Pancreas (tissue), 10 donors: Measurements from ENCODE around the gene FOXF2. TPM values are rescaled to one million over a fixed set of nuclear protein-coding genes. Genes with fewer than 3 reads are reported as not detected.

Experiments used
- ATAC-seq, 4 donors: fragments of 200-7000 bp; cut with Tn5 transposase; one replicate each; pipeline versions ENCODE4 v1.8.0 to v1.9.1; 2020; ENCODE audit warnings: mild to moderate bottlenecking in 4 of 4, moderate library complexity in 4 of 4
- DNase-seq, 6 donors: peaks; one replicate each; pipeline ENCODE4 v3.0.0-alpha.2; 2020
- FAIRE-seq: peaks from 2 replicates; lab custom pipeline; 2012; peaks lifted over from hg19 to GRCh38; lab: Jason Lieb, UNC
- H3K27ac ChIP-seq, 4 donors: fragments of 200-600 bp; sonication (generic); 1 replicate in 3 of 4; 2 replicates in 1 of 4; pipeline versions ENCODE4 v1.5.0 to v1.8.0; 2020
- H3K27me3 ChIP-seq, 4 donors: fragments of 200-600 bp; one replicate each; pipeline ENCODE4 v1.8.0; 2021
- H3K36me3 ChIP-seq, 3 donors: fragments of 200-600 bp; sonication (generic) in 1 of 3; one replicate each; pipeline versions ENCODE4 v1.5.0 to v1.8.0; 2020 to 2021
- H3K4me1 ChIP-seq, 3 donors: fragments of 200-600 bp; one replicate each; pipeline ENCODE4 v1.8.0; 2021
- H3K4me3 ChIP-seq, 4 donors: fragments of 200-600 bp; sonication (generic) in 2 of 4; one replicate each; pipeline versions ENCODE4 v1.5.0 to v1.8.0; 2020 to 2021
- H3K9me3 ChIP-seq, 4 donors: fragments of 200-600 bp; one replicate each; pipeline ENCODE4 v1.8.0; 2021
- WGBS, 2 donors: extraction: QIAGEN DNeasy Blood & Tissue Kit; methylation state at CpG; one replicate each; pipeline ENCODE4 v1.1.7; 2013; 5-methylcytosine and 5-hydroxymethylcytosine counted together
- intact Hi-C, 3 donors: fragments of 100-400 bp; cut with DNase I; formaldehyde crosslinking; loops; one replicate each; pipeline versions ENCODE4 v1.11.1 to v1.14.2; 2022
- polyA plus RNA-seq, 2 donors: library from polyadenylated mRNA; stranded (reverse); fragments of 200-250 nt; gene quantifications; one replicate each; pipeline ENCODE4 v1.2.3, GENCODE V29; 2013
- total RNA-seq, 6 donors: library from RNA; stranded (reverse); fragmentation: NEBNext Ultra II Directional in 4 of 6; extraction: Animal tissue kit (Norgen Biotek cat#: 25700) in 4 of 6; gene quantifications; one replicate each; pipeline versions ENCODE4 v1.2.1 to v1.2.4, GENCODE V29; 2021 to 2023
- TF ChIP-seq, protein P1 (sequence below), 4 donors: fragments of 200-600 bp; sonication (generic) in 3 of 4; IDR thresholded peaks; one replicate each; pipeline versions ENCODE4 v1.5.0 to v1.8.0; 2021; ENCODE audit warnings: antibody characterized with exemption in 4 of 4
- donor health status: healthy with polysubstance abuse.
- donor health status: DM: no; HTN: no; CAD: no; lungs with moderate emphysema.
- donor health status: DM: no; HTN: no; CAD: no.
- donor health status: control.
- donor health status: control.
- donor health status: Bipolar disorder and iron deficiency.
- donor health status: DM: yes; HTN: yes; CAD: no.
- donor health status: DM: no; HTN: no; CAD: no.
- donor health status: DM: no; HTN: no; CAD: no.
- donor health status: DM: yes; HTN: yes; CAD: no.

The FOXF2 gene
- total and polyA plus RNA-seq, 8 donors: 0.12 to 0.90 (median 0.35) TPM

DNA sequence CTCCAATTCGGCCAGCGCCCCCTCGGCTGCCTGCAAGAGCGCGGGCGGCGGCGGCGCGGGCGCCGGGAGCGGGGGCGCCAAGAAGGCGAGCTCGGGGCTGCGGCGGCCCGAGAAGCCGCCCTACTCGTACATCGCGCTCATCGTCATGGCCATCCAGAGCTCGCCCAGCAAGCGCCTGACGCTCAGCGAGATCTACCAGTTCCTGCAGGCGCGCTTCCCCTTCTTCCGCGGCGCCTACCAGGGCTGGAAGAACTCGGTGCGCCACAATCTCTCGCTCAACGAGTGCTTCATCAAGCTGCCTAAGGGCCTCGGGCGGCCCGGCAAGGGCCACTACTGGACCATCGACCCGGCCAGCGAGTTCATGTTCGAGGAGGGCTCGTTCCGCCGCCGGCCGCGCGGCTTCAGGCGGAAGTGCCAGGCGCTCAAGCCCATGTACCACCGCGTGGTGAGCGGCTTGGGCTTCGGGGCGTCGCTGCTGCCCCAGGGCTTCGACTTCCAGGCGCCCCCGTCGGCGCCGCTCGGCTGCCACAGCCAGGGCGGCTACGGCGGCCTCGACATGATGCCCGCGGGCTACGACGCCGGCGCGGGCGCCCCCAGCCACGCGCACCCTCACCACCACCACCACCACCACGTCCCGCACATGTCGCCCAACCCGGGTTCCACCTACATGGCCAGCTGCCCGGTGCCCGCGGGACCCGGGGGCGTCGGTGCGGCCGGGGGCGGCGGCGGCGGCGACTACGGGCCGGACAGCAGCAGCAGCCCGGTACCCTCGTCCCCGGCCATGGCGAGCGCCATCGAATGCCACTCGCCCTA, 963 bp downstream of the FOXF2 start:
- H3K4me3 ChIP-seq: peak overlapping the region in 3 of 4 donors; percentile 5 to 39 (median 27)
- H3K4me1 ChIP-seq: peaks cover 0 to 4% (median 0%) of the 10 kb centered on the region in 3 donors
- TF ChIP-seq, protein P1, sequence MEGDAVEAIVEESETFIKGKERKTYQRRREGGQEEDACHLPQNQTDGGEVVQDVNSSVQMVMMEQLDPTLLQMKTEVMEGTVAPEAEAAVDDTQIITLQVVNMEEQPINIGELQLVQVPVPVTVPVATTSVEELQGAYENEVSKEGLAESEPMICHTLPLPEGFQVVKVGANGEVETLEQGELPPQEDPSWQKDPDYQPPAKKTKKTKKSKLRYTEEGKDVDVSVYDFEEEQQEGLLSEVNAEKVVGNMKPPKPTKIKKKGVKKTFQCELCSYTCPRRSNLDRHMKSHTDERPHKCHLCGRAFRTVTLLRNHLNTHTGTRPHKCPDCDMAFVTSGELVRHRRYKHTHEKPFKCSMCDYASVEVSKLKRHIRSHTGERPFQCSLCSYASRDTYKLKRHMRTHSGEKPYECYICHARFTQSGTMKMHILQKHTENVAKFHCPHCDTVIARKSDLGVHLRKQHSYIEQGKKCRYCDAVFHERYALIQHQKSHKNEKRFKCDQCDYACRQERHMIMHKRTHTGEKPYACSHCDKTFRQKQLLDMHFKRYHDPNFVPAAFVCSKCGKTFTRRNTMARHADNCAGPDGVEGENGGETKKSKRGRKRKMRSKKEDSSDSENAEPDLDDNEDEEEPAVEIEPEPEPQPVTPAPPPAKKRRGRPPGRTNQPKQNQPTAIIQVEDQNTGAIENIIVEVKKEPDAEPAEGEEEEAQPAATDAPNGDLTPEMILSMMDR (IDR thresholded peaks at IDR 0.05): no peak
- H3K36me3 ChIP-seq: no peaks in the 10 kb centered on the region
- FAIRE-seq (no peak), ATAC-seq (peak in 3 of 4 donors; percentile 17 to 53 (median 51)), DNase-seq (no peak)
- intact Hi-C loops: loop anchor here in 1 of 3 donors (10.0 kb wide), 1 partner anchor 796 kb away; no protein-coding TSS in a partner anchor
- 1% methylated on average over 92 to 106 of the region's 106 CpGs for WGBS, 2 donors
- no peak overlapping the region for H3K27ac ChIP-seq
- peaks cover 0 to 26% (median 13%) of the 10 kb centered on the region in 4 donors for H3K27me3 ChIP-seq
- no peaks in the 10 kb centered on the region for H3K9me3 ChIP-seq

DNA sequence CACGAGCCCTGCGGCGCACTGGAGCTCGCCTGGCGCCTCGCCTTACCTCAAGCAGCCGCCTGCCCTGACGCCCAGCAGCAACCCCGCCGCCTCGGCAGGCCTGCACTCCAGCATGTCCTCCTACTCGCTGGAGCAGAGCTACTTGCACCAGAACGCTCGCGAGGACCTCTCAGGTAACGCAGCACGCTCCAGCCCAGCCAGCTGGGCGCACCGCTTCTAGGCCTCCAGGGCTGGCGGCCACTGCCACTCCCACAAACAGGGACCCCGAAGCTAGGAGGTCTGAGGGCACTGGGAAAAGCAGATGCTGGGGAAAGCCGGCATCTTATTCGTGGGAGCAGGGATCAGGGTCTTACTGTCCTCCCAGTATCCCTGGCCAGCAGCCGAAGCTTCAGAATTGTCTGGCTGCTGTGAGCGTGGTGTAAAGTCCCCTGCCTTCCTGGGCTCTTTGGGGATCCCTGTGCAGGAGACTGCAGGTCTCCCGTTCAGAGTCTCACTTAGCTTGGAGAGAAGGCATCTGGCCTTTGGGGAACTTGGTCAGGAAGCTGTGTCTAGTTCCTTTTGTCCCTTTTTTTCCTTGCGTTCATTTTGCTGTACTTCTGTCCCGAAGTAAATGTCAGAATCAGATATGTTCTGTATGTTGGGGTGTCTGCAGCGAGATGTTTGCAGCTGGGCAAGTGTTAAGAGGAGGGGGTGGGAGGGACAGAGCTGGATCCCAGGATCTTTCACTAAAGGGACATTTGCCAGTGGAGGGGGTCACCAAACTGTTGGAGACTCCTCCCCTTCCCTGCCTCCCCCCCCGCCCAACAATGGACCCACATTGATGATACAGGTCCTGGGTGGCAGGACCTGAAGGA, 1.8 kb downstream of the FOXF2 start:
- no peak for DNase-seq
- no peak overlapping the region for H3K27ac ChIP-seq
- no peaks in the 10 kb centered on the region for H3K9me3 ChIP-seq
- H3K4me3 ChIP-seq: peak overlapping the region in 1 of 4 donors; percentile 39
- intact Hi-C loops: loop anchor here in 1 of 3 donors (10.0 kb wide), 1 partner anchor 796 kb away; no protein-coding TSS in a partner anchor
- peak in 1 of 4 donors; percentile 24 for ATAC-seq
- no peak for FAIRE-seq
- WGBS, 2 donors: 7% methylated on average over 30 of the region's 30 CpGs
- peaks cover 0 to 4% (median 0%) of the 10 kb centered on the region in 3 donors for H3K4me1 ChIP-seq
- peaks cover 0 to 32% (median 14%) of the 10 kb centered on the region in 4 donors for H3K27me3 ChIP-seq
- TF ChIP-seq, protein P1 (IDR thresholded peaks at IDR 0.05): no peak
- no peaks in the 10 kb centered on the region for H3K36me3 ChIP-seq

DNA sequence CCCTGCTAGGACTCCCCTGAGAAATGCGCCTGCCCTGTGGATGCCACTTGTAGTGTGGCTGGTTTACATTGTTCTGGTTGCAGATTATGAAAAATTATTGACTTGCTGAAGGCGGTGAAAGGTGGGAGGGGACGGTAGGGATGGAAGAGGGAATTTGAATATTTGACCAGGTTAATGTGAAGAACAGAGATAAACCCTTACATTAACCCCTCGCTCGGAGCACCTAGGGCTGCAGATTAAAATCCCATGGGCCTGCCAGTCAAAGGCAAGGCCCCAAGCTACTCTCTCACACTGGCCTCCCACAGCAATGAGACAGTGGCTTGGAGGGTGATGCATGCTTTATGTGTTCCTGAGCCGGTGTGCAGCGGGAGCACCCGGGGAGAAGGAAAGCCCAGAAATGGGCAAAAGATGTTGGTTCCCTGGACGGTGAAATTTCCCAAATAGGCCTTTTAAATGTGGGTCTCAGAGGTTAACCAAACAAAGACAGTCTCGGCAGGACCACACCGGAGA, 2.5 kb downstream of the FOXF2 start:
- ATAC-seq (no peak), FAIRE-seq (no peak), DNase-seq (no peak)
- Histone ChIP-seq H3K27ac (no peak overlapping the region), H3K36me3 (no peaks in the 10 kb centered on the region), H3K4me3 (no peak overlapping the region), H3K27me3 (peaks cover 0 to 32% (median 18%) of the 10 kb centered on the region in 4 donors), H3K4me1 (peaks cover 0 to 4% (median 0%) of the 10 kb centered on the region in 3 donors), H3K9me3 (no peaks in the 10 kb centered on the region)
- intact Hi-C loops: loop anchor here in 1 of 3 donors (10.0 kb wide), 1 partner anchor 797 kb away; no protein-coding TSS in a partner anchor
- 21 to 32% methylated on average over 11 of the region's 11 CpGs for WGBS, 2 donors
- TF ChIP-seq, protein P1 (IDR thresholded peaks at IDR 0.05): no peak

DNA sequence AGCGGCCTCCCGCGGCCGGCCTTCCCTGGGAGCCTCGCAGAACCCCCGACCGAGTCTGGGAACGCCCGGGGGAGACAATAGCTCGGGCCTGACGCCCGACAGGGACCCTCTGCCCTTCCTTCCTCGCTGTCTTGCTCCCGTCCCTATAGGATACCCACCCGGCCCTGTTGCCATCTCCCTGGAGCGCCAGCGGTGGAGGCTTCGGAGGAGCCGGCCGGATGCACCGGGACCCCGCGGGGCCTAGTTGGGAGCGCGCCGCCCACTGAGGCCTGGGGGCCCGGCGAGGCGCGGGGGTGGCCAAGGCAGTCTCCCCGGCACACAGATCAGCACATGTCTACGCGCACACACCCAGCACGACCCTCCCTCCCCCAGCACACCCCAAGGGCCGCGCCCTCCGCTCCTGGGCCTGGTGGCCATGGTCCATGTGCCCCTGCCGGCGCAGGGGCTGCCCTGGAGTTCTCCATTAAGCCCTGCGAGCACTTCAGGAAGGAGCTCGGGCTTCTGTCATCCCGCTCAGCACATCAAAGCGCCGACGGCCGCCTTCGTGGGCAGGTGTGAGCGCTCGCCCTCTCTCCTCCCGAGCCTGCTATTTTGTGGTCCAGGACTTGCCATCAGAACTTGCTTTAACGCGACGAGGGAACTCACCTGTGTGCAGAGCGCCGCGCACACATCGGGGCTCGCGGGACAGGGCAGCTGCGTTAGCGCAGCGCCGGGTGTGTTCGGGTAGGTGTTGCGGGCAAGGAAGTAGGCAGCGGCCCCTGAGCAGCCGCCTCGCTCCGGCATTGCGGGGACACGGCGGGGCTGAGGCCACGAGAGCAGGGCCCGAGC, 3.7 kb downstream of the FOXF2 start:
- Histone ChIP-seq H3K27me3 (peaks cover 0 to 41% (median 18%) of the 10 kb centered on the region in 4 donors), H3K4me3 (peak overlapping the region in 1 of 4 donors; percentile 29), H3K36me3 (no peaks in the 10 kb centered on the region), H3K4me1 (peaks cover 0 to 4% (median 0%) of the 10 kb centered on the region in 3 donors), H3K9me3 (no peaks in the 10 kb centered on the region), H3K27ac (no peak overlapping the region)
- 6% methylated on average over 70 to 74 of the region's 74 CpGs for WGBS, 2 donors
- TF ChIP-seq, protein P1 (IDR thresholded peaks at IDR 0.05): no peak
- ATAC-seq (no peak), FAIRE-seq (no peak), DNase-seq (no peak)
- intact Hi-C loops: loop anchor here in 1 of 3 donors (10.0 kb wide), 1 partner anchor 798 kb away; no protein-coding TSS in a partner anchor
